Measurements from ENCODE around the gene LYZL6.

DNA sequence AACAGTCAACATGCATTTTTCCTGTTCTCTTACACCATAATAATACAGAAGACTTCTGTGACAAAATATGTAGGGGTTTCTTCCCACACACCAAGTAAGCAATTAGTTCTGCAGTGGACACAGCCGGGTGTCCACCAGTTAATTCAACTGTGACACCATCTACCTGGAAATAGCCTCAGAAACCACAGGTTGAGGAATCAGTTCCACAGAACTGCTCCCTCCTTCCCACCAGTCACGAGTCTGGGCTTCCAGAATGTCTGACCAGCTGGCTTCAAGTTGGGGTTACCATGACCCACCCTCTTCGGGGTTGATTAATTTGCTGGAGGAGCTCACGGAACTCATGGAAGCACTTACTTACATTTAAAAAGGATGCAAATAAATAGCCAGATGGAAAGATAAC is 49.8 kb downstream of the LYZL6 start:
- TF ChIP-seq CTCF (IDR thresholded peaks at IDR 0.05): no peak
- TF ChIP-seq EP300 (IDR thresholded peaks at IDR 0.05): no peak
- TF ChIP-seq POLR2A (IDR thresholded peaks at IDR 0.05; ENCODE audit: low read depth): no peak
- TF ChIP-seq POLR2AphosphoS5 (IDR thresholded peaks at IDR 0.05): no peak

Data from esophagus muscularis mucosa (tissue), 4 donors.